IPS-18a (cell line): ENCODE data around the gene ST3GAL2.

Experiments used
- H3K27ac ChIP-seq: one replicate; pipeline ENCODE4 v1.5.1; 2013; ENCODE audit warnings: low read length
- H3K27me3 ChIP-seq: one replicate; pipeline ENCODE4 v1.6.1; 2013; ENCODE audit warnings: mild to moderate bottlenecking, low read length; ENCODE audit not compliant: control insufficient read depth, insufficient read depth
- H3K36me3 ChIP-seq: one replicate; pipeline ENCODE4 v1.6.1; 2013; ENCODE audit warnings: low read depth, low read length; ENCODE audit not compliant: control insufficient read depth
- H3K4me1 ChIP-seq: one replicate; pipeline ENCODE4 v1.6.1; 2013; ENCODE audit warnings: low read depth, low read length; ENCODE audit not compliant: control insufficient read depth
- H3K4me3 ChIP-seq: one replicate; pipeline ENCODE4 v1.5.1; 2013; ENCODE audit warnings: low read length
- H3K9ac ChIP-seq: one replicate; pipeline ENCODE4 v1.6.1; 2013; ENCODE audit warnings: mild to moderate bottlenecking, low read length, moderate library complexity
- H3K9me3 ChIP-seq: one replicate; pipeline ENCODE4 v1.6.1; 2013; ENCODE audit warnings: low read depth, low read length; ENCODE audit not compliant: control insufficient read depth

The ST3GAL2 gene

GRCh38 chr16:70399951-70400350 is 38.9 kb downstream of the ST3GAL2 start:
- no peak overlapping the region for H3K27ac ChIP-seq
- H3K4me3 ChIP-seq, result no peak overlapping the region
- no peak overlapping the region for H3K9ac ChIP-seq
- H3K36me3 ChIP-seq, result peaks cover 19% of the 10 kb centered on the region
- no peaks in the 10 kb centered on the region for H3K4me1 ChIP-seq
- no peaks in the 10 kb centered on the region for H3K9me3 ChIP-seq
- no peaks in the 10 kb centered on the region for H3K27me3 ChIP-seq

GRCh38 chr16:70399381-70399780 is 39.5 kb downstream of the ST3GAL2 start:
- H3K36me3 ChIP-seq, result peaks cover 22% of the 10 kb centered on the region

GRCh38 chr16:70398177-70398743 is 40.6 kb downstream of the ST3GAL2 start:
- H3K9me3 ChIP-seq, result no peaks in the 10 kb centered on the region
- H3K9ac ChIP-seq, result no peak overlapping the region
- no peaks in the 10 kb centered on the region for H3K27me3 ChIP-seq
- no peak overlapping the region for H3K4me3 ChIP-seq
- peaks cover 28% of the 10 kb centered on the region for H3K36me3 ChIP-seq
- no peaks in the 10 kb centered on the region for H3K4me1 ChIP-seq
- no peak overlapping the region for H3K27ac ChIP-seq

More at GRCh38 chr16:70399381-70399780, 39.5 kb downstream of the ST3GAL2 start:
- Histone ChIP-seq H3K27ac (no peak overlapping the region), H3K4me1 (no peaks in the 10 kb centered on the region), H3K27me3 (no peaks in the 10 kb centered on the region), H3K4me3 (no peak overlapping the region), H3K9me3 (no peaks in the 10 kb centered on the region), H3K9ac (no peak overlapping the region)

GRCh38 chr16:70396246-70396904 is 42.5 kb downstream of the ST3GAL2 start:
- Histone ChIP-seq H3K4me3 (no peak overlapping the region), H3K9me3 (no peaks in the 10 kb centered on the region), H3K27me3 (no peaks in the 10 kb centered on the region), H3K36me3 (peaks cover 28% of the 10 kb centered on the region), H3K4me1 (no peaks in the 10 kb centered on the region), H3K27ac (no peak overlapping the region), H3K9ac (no peak overlapping the region)

- no peak overlapping the region for H3K27ac ChIP-seq
- H3K36me3 ChIP-seq, result peaks cover 28% of the 10 kb centered on the region
- no peaks in the 10 kb centered on the region for H3K4me1 ChIP-seq
- H3K9ac ChIP-seq, result no peak overlapping the region
- H3K4me3 ChIP-seq, result no peak overlapping the region
- no peaks in the 10 kb centered on the region for H3K9me3 ChIP-seq
- no peaks in the 10 kb centered on the region for H3K27me3 ChIP-seq
These were observed 43.5 kb downstream of the ST3GAL2 start for GRCh38 chr16:70395345-70395901.

GRCh38 chr16:70394853-70395252 is 44.0 kb downstream of the ST3GAL2 start:
- H3K9ac ChIP-seq, result no peak overlapping the region
- H3K9me3 ChIP-seq, result no peaks in the 10 kb centered on the region
- peaks cover 28% of the 10 kb centered on the region for H3K36me3 ChIP-seq
- no peaks in the 10 kb centered on the region for H3K4me1 ChIP-seq
- H3K27ac ChIP-seq, result no peak overlapping the region
- no peak overlapping the region for H3K4me3 ChIP-seq
- H3K27me3 ChIP-seq, result no peaks in the 10 kb centered on the region

GRCh38 chr16:70393662-70394061 is 45.2 kb downstream of the ST3GAL2 start:
- H3K4me1 ChIP-seq, result no peaks in the 10 kb centered on the region
- peaks cover 18% of the 10 kb centered on the region for H3K36me3 ChIP-seq
- H3K4me3 ChIP-seq, result no peak overlapping the region
- no peaks in the 10 kb centered on the region for H3K27me3 ChIP-seq
- H3K27ac ChIP-seq, result no peak overlapping the region
- no peaks in the 10 kb centered on the region for H3K9me3 ChIP-seq
- H3K9ac ChIP-seq, result no peak overlapping the region

- H3K4me3 ChIP-seq, result no peak overlapping the region
- H3K4me1 ChIP-seq, result no peaks in the 10 kb centered on the region
- H3K9ac ChIP-seq, result no peak overlapping the region
- H3K9me3 ChIP-seq, result no peaks in the 10 kb centered on the region
- H3K27ac ChIP-seq, result no peak overlapping the region
- peaks cover 10% of the 10 kb centered on the region for H3K36me3 ChIP-seq
- no peaks in the 10 kb centered on the region for H3K27me3 ChIP-seq
These were observed 46.3 kb downstream of the ST3GAL2 start for GRCh38 chr16:70392606-70393005.

GRCh38 chr16:70391881-70392481 is 46.9 kb downstream of the ST3GAL2 start:
- H3K9ac ChIP-seq, result no peak overlapping the region
- H3K27me3 ChIP-seq, result no peaks in the 10 kb centered on the region
- no peak overlapping the region for H3K27ac ChIP-seq
- H3K4me3 ChIP-seq, result no peak overlapping the region
- no peaks in the 10 kb centered on the region for H3K4me1 ChIP-seq
- no peaks in the 10 kb centered on the region for H3K9me3 ChIP-seq
- peaks cover 13% of the 10 kb centered on the region for H3K36me3 ChIP-seq

GRCh38 chr16:70391446-70391845 is 47.5 kb downstream of the ST3GAL2 start:
- no peaks in the 10 kb centered on the region for H3K27me3 ChIP-seq
- H3K9ac ChIP-seq, result no peak overlapping the region
- no peak overlapping the region for H3K27ac ChIP-seq

GRCh38 chr16:70390774-70391173 is 48.1 kb downstream of the ST3GAL2 start:
- Histone ChIP-seq H3K27ac (no peak overlapping the region), H3K4me3 (no peak overlapping the region), H3K27me3 (no peaks in the 10 kb centered on the region), H3K9me3 (no peaks in the 10 kb centered on the region), H3K4me1 (no peaks in the 10 kb centered on the region), H3K36me3 (peaks cover 14% of the 10 kb centered on the region), H3K9ac (no peak overlapping the region)

More at GRCh38 chr16:70391446-70391845, 47.5 kb downstream of the ST3GAL2 start:
- H3K4me1 ChIP-seq, result no peaks in the 10 kb centered on the region
- peaks cover 14% of the 10 kb centered on the region for H3K36me3 ChIP-seq
- H3K4me3 ChIP-seq, result no peak overlapping the region
- no peaks in the 10 kb centered on the region for H3K9me3 ChIP-seq
